ENCODE data around the gene SDSL.

The SDSL gene

GRCh38 chr12:113466454-113467141 lies 44.4 kb downstream of the SDSL start:
- no peak overlapping the region for H3K4me3 ChIP-seq (ENCODE audit: low read depth, low read length)
- TF ChIP-seq CTCF (IDR thresholded peaks at IDR 0.05; ENCODE audit: low read depth, low read length): no peak

- no peak for TF ChIP-seq CTCF (IDR thresholded peaks at IDR 0.05; ENCODE audit: low read depth, low read length)
- peak overlapping the region; percentile 32 for H3K4me3 ChIP-seq (ENCODE audit: low read depth, low read length)
Observed at GRCh38 chr12:113467142-113467501, 44.9 kb downstream of the SDSL start.

GRCh38 chr12:113467502-113468364 lies 45.6 kb downstream of the SDSL start:
- H3K4me3 ChIP-seq (ENCODE audit: low read depth, low read length): peak overlapping the region; percentile 32
- no peak for TF ChIP-seq CTCF (IDR thresholded peaks at IDR 0.05; ENCODE audit: low read depth, low read length)

- H3K4me3 ChIP-seq (ENCODE audit: low read depth, low read length): no peak overlapping the region
Observed at GRCh38 chr12:113468365-113469223, 46.4 kb downstream of the SDSL start.

GRCh38 chr12:113469224-113469948 lies 47.2 kb downstream of the SDSL start:
- TF ChIP-seq CTCF (IDR thresholded peaks at IDR 0.05; ENCODE audit: low read depth, low read length): no peak
- H3K4me3 ChIP-seq (ENCODE audit: low read depth, low read length): no peak overlapping the region

More at GRCh38 chr12:113468365-113469223, 46.4 kb downstream of the SDSL start:
- no peak for TF ChIP-seq CTCF (IDR thresholded peaks at IDR 0.05; ENCODE audit: low read depth, low read length)

GRCh38 chr12:113469949-113470743 lies 48.0 kb downstream of the SDSL start:
- TF ChIP-seq CTCF (IDR thresholded peaks at IDR 0.05; ENCODE audit: low read depth, low read length): no peak
- no peak overlapping the region for H3K4me3 ChIP-seq (ENCODE audit: low read depth, low read length)
